ENCODE results near the gene ACACB.

GRCh38 chr12:109287811-109288469 lies 171.6 kb downstream of the ACACB start:
- no peak for TF ChIP-seq CTCF (conservative IDR thresholded peaks at IDR 0.05)
- TF ChIP-seq ZFX (IDR thresholded peaks at IDR 0.05) = no peak
